BE2C (cell line): ENCODE measurements around the gene C12orf60.

Experiments
- DNase-seq: peaks from one replicate; pipeline ENCODE4 v3.0.0-alpha.2; 2020
- H3K27me3 ChIP-seq: fragments of 250-450 bp; sonication (Bioruptor Pico); 2 replicates; pipeline ENCODE4 v1.5.1; 2020; ENCODE audit warnings: mild to moderate bottlenecking
- H3K36me3 ChIP-seq: fragments of 250-450 bp; sonication (Bioruptor Pico); 2 replicates; pipeline ENCODE4 v1.5.1; 2020; ENCODE audit warnings: mild to moderate bottlenecking
- H3K4me1 ChIP-seq: fragments of 250-450 bp; sonication (Bioruptor Pico); 2 replicates; pipeline ENCODE4 v1.5.1; 2020
- H3K4me3 ChIP-seq: 2 replicates; pipeline ENCODE4 v1.5.1; 2011; ENCODE audit warnings: low read depth, low read length
- H3K9me3 ChIP-seq: fragments of 250-450 bp; sonication (Bioruptor Pico); 2 replicates; pipeline ENCODE4 v1.5.1; 2020
- CTCF ChIP-seq: IDR thresholded peaks from 2 replicates; pipeline ENCODE4 v1.5.1; 2012; ENCODE audit warnings: mild to moderate bottlenecking, low read depth, low read length

C12orf60 gene

GRCh38 chr12:14834509-14834908 lies 31.0 kb downstream of the C12orf60 start:
- H3K27me3 ChIP-seq, result no peaks in the 10 kb centered on the region
- no peak for DNase-seq
- TF ChIP-seq CTCF, result no peak
- H3K4me3 ChIP-seq, result no peak overlapping the region
- H3K9me3 ChIP-seq, result no peaks in the 10 kb centered on the region
- no peaks in the 10 kb centered on the region for H3K36me3 ChIP-seq
- peaks cover 28% of the 10 kb centered on the region for H3K4me1 ChIP-seq

- TF ChIP-seq CTCF, result no peak
- Histone ChIP-seq H3K9me3 (no peaks in the 10 kb centered on the region), H3K36me3 (no peaks in the 10 kb centered on the region), H3K27me3 (no peaks in the 10 kb centered on the region), H3K4me1 (peaks cover 28% of the 10 kb centered on the region), H3K4me3 (no peak overlapping the region)
- peak; percentile 42 for DNase-seq
Observed at GRCh38 chr12:14836336-14837210, 33.1 kb downstream of the C12orf60 start.

- Histone ChIP-seq H3K4me3 (no peak overlapping the region), H3K27me3 (no peaks in the 10 kb centered on the region), H3K4me1 (peaks cover 21% of the 10 kb centered on the region), H3K36me3 (no peaks in the 10 kb centered on the region), H3K9me3 (no peaks in the 10 kb centered on the region)
- no peak for TF ChIP-seq CTCF
- no peak for DNase-seq
Observed at GRCh38 chr12:14839262-14839661, 35.8 kb downstream of the C12orf60 start.

GRCh38 chr12:14840616-14841015 lies 37.1 kb downstream of the C12orf60 start:
- Histone ChIP-seq H3K27me3 (no peaks in the 10 kb centered on the region), H3K36me3 (no peaks in the 10 kb centered on the region), H3K4me1 (peaks cover 10% of the 10 kb centered on the region), H3K9me3 (no peaks in the 10 kb centered on the region), H3K4me3 (no peak overlapping the region)
- TF ChIP-seq CTCF, result no peak
- DNase-seq, result no peak

GRCh38 chr12:14841761-14842160 lies 38.3 kb downstream of the C12orf60 start:
- DNase-seq, result no peak
- TF ChIP-seq CTCF, result no peak
- H3K9me3 ChIP-seq, result no peaks in the 10 kb centered on the region
- H3K27me3 ChIP-seq, result no peaks in the 10 kb centered on the region
- H3K4me3 ChIP-seq, result no peak overlapping the region
- H3K4me1 ChIP-seq, result peaks cover 7% of the 10 kb centered on the region
- H3K36me3 ChIP-seq, result no peaks in the 10 kb centered on the region

- H3K4me1 ChIP-seq, result peaks cover 12% of the 10 kb centered on the region
- H3K36me3 ChIP-seq, result no peaks in the 10 kb centered on the region
- no peak for TF ChIP-seq CTCF
- no peak for DNase-seq
- H3K27me3 ChIP-seq, result no peaks in the 10 kb centered on the region
- H3K4me3 ChIP-seq, result no peak overlapping the region
- H3K9me3 ChIP-seq, result no peaks in the 10 kb centered on the region
Observed at GRCh38 chr12:14842315-14842714, 38.8 kb downstream of the C12orf60 start.
